HFFc6 (cell line): ENCODE results near the gene ZFAND6. TPM values are rescaled to one million over a fixed set of nuclear protein-coding genes. Genes with fewer than 3 reads are reported as not detected.

ENCODE experiments used
- DNase-seq: peaks from one replicate; pipeline ENCODE4 v3.0.0-alpha.2; 2018
- H3K27ac Mint-ChIP-seq: 2 replicates; pipeline ENCODE4 v1.8.0; 2020; ENCODE audit warnings: mild to moderate bottlenecking, mixed read lengths
- H3K27me3 Mint-ChIP-seq: 2 replicates; pipeline ENCODE4 v1.8.0; 2021; ENCODE audit warnings: mild to moderate bottlenecking, moderate library complexity, mixed read lengths; ENCODE audit not compliant: insufficient read depth
- H3K36me3 Mint-ChIP-seq: 2 replicates; pipeline ENCODE4 v1.8.0; 2021; ENCODE audit warnings: low read depth, mixed read lengths
- H3K4me1 Mint-ChIP-seq: 2 replicates; pipeline ENCODE4 v1.8.0; 2020; ENCODE audit warnings: low read depth, mixed read lengths
- H3K4me3 Mint-ChIP-seq: 2 replicates; pipeline ENCODE4 v1.8.0; 2020; ENCODE audit warnings: mild to moderate bottlenecking, moderate library complexity, mixed read lengths
- H3K9me3 Mint-ChIP-seq: 2 replicates; pipeline ENCODE4 v1.8.0; 2020; ENCODE audit warnings: mild to moderate bottlenecking, mixed read lengths
- total RNA-seq, 6 experiments: library from RNA; stranded (reverse); fragmentation: NEBNext Ultra II Directional; extraction: Animal tissue kit (Norgen Biotek cat#: 25700); gene quantifications; 2 replicates in 1 of 6; 3 replicates in 5 of 6; pipeline ENCODE4 v1.2.3, GENCODE V29; 2021
- TF ChIP-seq, protein P1 (sequence below): fragments of 200-600 bp; sonication (generic); IDR thresholded peaks from 2 replicates; pipeline ENCODE4 v1.5.0; 2021; ENCODE audit warnings: antibody characterized with exemption, mild to moderate bottlenecking

ZFAND6 gene
- total RNA-seq, 6 experiments from 2014 or later: 49.0 to 62.6 (median 57.6) TPM

DNA sequence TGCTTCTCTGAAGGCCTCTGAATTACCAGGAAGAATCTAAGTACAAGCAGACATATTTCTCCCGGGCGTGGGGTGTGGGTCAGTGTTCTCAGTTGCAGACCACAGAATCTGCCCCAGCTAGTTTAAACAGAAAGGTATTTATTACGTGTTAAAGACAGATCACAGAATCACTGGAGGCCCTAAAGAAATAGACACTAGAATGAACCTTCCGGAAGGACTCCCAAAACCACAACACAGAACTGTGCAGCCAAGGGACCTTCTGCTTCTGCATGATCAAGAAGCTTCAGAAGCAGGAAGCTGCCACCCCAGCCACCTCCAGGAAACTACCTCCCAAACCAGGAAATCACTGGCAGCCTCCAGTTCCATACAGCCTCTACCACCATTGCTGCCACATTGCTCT is 32.7 kb upstream of the ZFAND6 start:
- Mint-ChIP-seq H3K4me1 (peaks cover 8% of the 10 kb centered on the region), H3K27ac (no peak overlapping the region), H3K27me3 (peaks cover 14% of the 10 kb centered on the region), H3K36me3 (no peaks in the 10 kb centered on the region), H3K4me3 (no peak overlapping the region), H3K9me3 (no peaks in the 10 kb centered on the region)
- DNase-seq: no peak
- TF ChIP-seq, protein P1, sequence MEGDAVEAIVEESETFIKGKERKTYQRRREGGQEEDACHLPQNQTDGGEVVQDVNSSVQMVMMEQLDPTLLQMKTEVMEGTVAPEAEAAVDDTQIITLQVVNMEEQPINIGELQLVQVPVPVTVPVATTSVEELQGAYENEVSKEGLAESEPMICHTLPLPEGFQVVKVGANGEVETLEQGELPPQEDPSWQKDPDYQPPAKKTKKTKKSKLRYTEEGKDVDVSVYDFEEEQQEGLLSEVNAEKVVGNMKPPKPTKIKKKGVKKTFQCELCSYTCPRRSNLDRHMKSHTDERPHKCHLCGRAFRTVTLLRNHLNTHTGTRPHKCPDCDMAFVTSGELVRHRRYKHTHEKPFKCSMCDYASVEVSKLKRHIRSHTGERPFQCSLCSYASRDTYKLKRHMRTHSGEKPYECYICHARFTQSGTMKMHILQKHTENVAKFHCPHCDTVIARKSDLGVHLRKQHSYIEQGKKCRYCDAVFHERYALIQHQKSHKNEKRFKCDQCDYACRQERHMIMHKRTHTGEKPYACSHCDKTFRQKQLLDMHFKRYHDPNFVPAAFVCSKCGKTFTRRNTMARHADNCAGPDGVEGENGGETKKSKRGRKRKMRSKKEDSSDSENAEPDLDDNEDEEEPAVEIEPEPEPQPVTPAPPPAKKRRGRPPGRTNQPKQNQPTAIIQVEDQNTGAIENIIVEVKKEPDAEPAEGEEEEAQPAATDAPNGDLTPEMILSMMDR: no peak

GRCh38 chr15:80028937-80029336 is 30.5 kb upstream of the ZFAND6 start:
- no peak overlapping the region for H3K27ac Mint-ChIP-seq
- TF ChIP-seq, protein P1: no peak
- H3K4me1 Mint-ChIP-seq: peaks cover 30% of the 10 kb centered on the region
- H3K4me3 Mint-ChIP-seq: no peak overlapping the region
- no peak for DNase-seq
- no peaks in the 10 kb centered on the region for H3K9me3 Mint-ChIP-seq
- H3K27me3 Mint-ChIP-seq: peaks cover 10% of the 10 kb centered on the region
- no peaks in the 10 kb centered on the region for H3K36me3 Mint-ChIP-seq

DNA sequence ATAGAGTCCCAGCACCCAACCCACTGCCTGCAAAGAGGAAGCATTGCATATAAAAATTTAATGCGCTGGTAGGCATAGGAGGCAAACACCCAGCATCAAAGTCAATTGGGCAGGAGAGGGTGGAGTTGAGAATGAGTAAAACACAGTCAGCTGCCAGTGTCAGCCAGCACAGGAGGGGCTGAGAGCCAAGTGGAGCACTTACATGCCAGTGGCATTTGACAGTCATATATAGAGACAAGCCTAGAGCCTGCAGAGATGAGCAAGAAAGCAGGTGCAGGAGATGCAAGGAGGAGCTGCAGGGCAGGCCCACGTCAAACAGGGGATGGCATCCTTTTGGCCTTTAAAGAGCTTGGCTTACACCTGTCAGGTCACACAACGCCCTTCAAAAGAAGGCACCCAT is 27.6 kb upstream of the ZFAND6 start:
- Mint-ChIP-seq H3K9me3 (no peaks in the 10 kb centered on the region), H3K27ac (no peak overlapping the region), H3K36me3 (no peaks in the 10 kb centered on the region), H3K27me3 (peaks cover 13% of the 10 kb centered on the region), H3K4me3 (no peak overlapping the region), H3K4me1 (peaks cover 26% of the 10 kb centered on the region)
- TF ChIP-seq, protein P1: no peak
- no peak for DNase-seq

DNA sequence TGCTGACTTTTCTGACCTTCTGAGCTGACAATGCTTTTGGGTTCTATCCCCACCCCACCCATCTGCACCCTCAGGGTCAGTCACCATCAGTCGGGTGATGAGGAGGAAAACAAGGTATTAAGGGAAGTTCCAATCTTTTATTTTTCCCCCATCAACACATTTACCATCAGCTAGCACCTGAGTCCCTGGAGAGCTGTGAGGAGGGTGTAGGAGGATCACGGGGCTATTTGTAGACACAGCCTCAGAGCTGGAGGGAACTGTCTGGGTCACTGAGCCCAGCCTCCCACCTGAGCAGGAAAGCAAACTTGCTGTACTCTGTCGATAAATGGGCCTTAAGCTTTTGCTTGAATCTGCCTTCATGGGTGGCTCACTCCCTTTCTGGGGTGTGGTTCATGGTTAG is 24.8 kb upstream of the ZFAND6 start:
- Mint-ChIP-seq H3K9me3 (no peaks in the 10 kb centered on the region), H3K4me1 (peaks cover 25% of the 10 kb centered on the region), H3K4me3 (no peak overlapping the region), H3K27ac (no peak overlapping the region), H3K36me3 (no peaks in the 10 kb centered on the region), H3K27me3 (peaks cover 9% of the 10 kb centered on the region)
- no peak for DNase-seq
- TF ChIP-seq, protein P1: no peak

DNA sequence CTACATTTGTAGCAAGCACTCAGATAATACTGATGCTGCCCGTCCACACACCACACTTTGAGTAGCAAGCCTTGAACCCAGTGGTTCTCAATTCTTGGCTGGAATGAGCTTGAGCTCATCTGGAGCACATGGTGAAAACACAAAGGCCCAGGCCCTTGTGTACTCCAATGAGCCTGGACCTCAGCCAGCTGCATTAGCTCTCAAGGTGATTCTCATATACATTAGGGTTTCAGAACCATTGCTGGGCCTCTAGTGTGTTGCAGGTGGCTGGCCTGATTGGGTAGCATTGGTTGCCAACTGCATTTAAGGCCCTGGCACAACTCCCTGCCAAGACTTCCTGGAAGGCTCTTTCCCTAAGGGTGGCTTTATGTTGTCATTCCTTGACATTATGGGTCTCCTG is 23.4 kb upstream of the ZFAND6 start:
- Mint-ChIP-seq H3K4me3 (no peak overlapping the region), H3K4me1 (peaks cover 25% of the 10 kb centered on the region), H3K36me3 (no peaks in the 10 kb centered on the region), H3K9me3 (no peaks in the 10 kb centered on the region), H3K27ac (no peak overlapping the region), H3K27me3 (peaks cover 5% of the 10 kb centered on the region; the same call in 1 of the 2 replicates)
- TF ChIP-seq, protein P1: no peak
- no peak for DNase-seq
